Measurements from ENCODE around the gene PRPF40B. TPM values are rescaled to one million over a fixed set of nuclear protein-coding genes. Genes with fewer than 3 reads are reported as not detected.

Gene PRPF40B
- total RNA-seq (2011; cell fraction: chromatin; rRNA removed; ENCODE audit: low replicate concordance): 27.4 and 49.5 TPM in 2 replicates
- 25.0 and 28.2 TPM in 2 replicates for total RNA-seq (2011; cell fraction: nucleolus; rRNA removed)
- 29.6 and 35.8 TPM in 2 replicates for total RNA-seq (2011; cell fraction: nucleoplasm; rRNA removed)
- total RNA-seq (2014; rRNA removed) (5.7 and 7.1 TPM in 2 replicates), total RNA-seq (2014; rRNA removed; fragmentation: Illumina TruSeq; extraction: Trizol) (5.0 and 5.8 TPM in 2 replicates), total RNA-seq (2015; rRNA removed; fragmentation: Illumina TruSeq; extraction: Trizol) (4.8 TPM in 2 replicates), total RNA-seq (2021) (8.5 and 10.6 TPM in 2 replicates), polyA plus RNA-seq (2011; rRNA removed) (4.5 and 5.2 TPM in 2 replicates), polyA plus RNA-seq (2014; fragmentation: Illumina TruSeq; extraction: Trizol) (4.6 and 5.1 TPM in 2 replicates), polyA plus RNA-seq (2014; fragmentation: Nextera tagmentation; extraction: Ambion mirVana) (under 1 TPM; 0.55 to 0.85 TPM), polyA plus RNA-seq (2014; rRNA removed) (7.8 and 10.0 TPM in 2 replicates), polyA minus RNA-seq (2011; rRNA and poly(A)+ RNA removed) (4.4 and 4.5 TPM in 2 replicates), Bru-seq, nascent RNA (percentile 52 among the genes with signal in this experiment), BruChase-seq, experiment 1, labeled RNA remaining after a 2-hour chase (percentile 45 among the genes with signal in this experiment), BruChase-seq, experiment 2, labeled RNA remaining after a 6-hour chase (percentile 49 among the genes with signal in this experiment)
- polyA plus RNA-seq (2011; cell fraction: cytosol; rRNA removed): 2.2 and 3.2 TPM in 2 replicates
- polyA plus RNA-seq (2011; cell fraction: nucleus; rRNA removed): 40.9 and 42.4 TPM in 2 replicates
- polyA plus RNA-seq (2012): 6.1 and 6.4 TPM in 2 replicates
- 1.5 and 3.0 TPM in 2 replicates for polyA minus RNA-seq (2011; cell fraction: cytosol; rRNA and poly(A)+ RNA removed)
- polyA minus RNA-seq (2011; cell fraction: nucleus; rRNA and poly(A)+ RNA removed): 9.7 and 12.3 TPM in 2 replicates
- long read RNA-seq, experiment 1, partial matches to known transcripts: 3 of 84 reads
- long read RNA-seq, experiment 1, other reads (novel, unspliced or antisense): 80 of 84 reads
- long read RNA-seq, experiment 2, partial matches to known transcripts: 1 of 4 reads
- long read RNA-seq, experiment 2, other reads (novel, unspliced or antisense): 3 of 4 reads
- long read RNA-seq, experiment 3, partial matches to known transcripts: 0 of 3 reads
- long read RNA-seq, experiment 3, other reads (novel, unspliced or antisense): 3 of 3 reads

GRCh38 chr12:49623142-49623904, at the start of gene PRPF40B:
TSS of gene PRPF40B (plus strand) at chr12:49623561. CDS start at chr12:49623591, 30 bp downstream.
- 1% methylated on average over 14 of the region's 76 CpGs for WGBS (ENCODE audit: insufficient coverage, low coverage, missing lambda C conversion rate)
- ChIA-PET POLR2A (interaction anchor here (0.6 to 1.2 kb wide), 3 partner anchors 19 to 126 kb away, joined by 3 read pairs; partner anchors contain the start of gene TMBIM6), CTCF (ENCODE audit: low intra/inter-chr PET ratio) (no interaction called here)
- Histone ChIP-seq H3K9ac (ENCODE audit: insufficient read depth in 1 of 2, low read depth in 2 of 2, low read length in 2 of 2) (peak within 1 kb of the TSS; percentile 67 to 92), H3K27ac (ENCODE audit: extremely low read depth, low read depth, low read length) (peak within 1 kb of the TSS; percentile 66), H3K27me3 (ENCODE audit: control insufficient read depth in 2 of 2, insufficient read depth in 2 of 2, low read length in 2 of 2) (no peaks in the 10 kb centered on the region), H3K9me3 (replicated peaks; ENCODE audit: control insufficient read depth, insufficient read depth, low read depth, low read length) (no peaks in the 10 kb centered on the region), H3K4me3 (peak within 1 kb of the TSS; percentile 46), H4K20me1 (replicated peaks; ENCODE audit: control insufficient read depth, insufficient read depth, low read length) (no peaks in the 10 kb centered on the region), H3K9me1 (ENCODE audit: control insufficient read depth, insufficient read depth, low read length) (no peaks in the 10 kb centered on the region), H3K79me2 (ENCODE audit: control insufficient read depth, insufficient read depth, low read length) (no peaks in the 10 kb centered on the region), H3K36me3 (ENCODE audit: control insufficient read depth, insufficient read depth, low read length) (no peaks in the 10 kb centered on the region), H2AFZ (ENCODE audit: low read depth, low read length) (peak within 1 kb of the TSS; percentile 83), H3K4me1 (replicated peaks in 1 of 2; ENCODE audit: control insufficient read depth in 2 of 2, insufficient read depth in 2 of 2, low read length in 2 of 2) (peaks cover 15 to 22% of the 10 kb centered on the region in 2 experiments), H3K4me2 (ENCODE audit: insufficient read depth, low read length) (peak within 1 kb of the TSS; percentile 76)
- in situ Hi-C loops (cut with MboI): no loop called here
- intact Hi-C loops (cut with micrococcal nuclease): loop anchor here (1.0 kb wide), 2 partner anchors 70 to 265 kb away; no protein-coding TSS in a partner anchor
- FAIRE-seq: peak; percentile 11
- no TSS peak for BruUV-seq (replicated peaks)
- peak; percentile 91 to 99 (median 99) for DNase-seq (ENCODE audit: extremely low read depth in 1 of 4, low spot score in 3 of 4)
- ATAC-seq: peak; percentile 93
- no peak for TF ChIP-seq HEY1 (CRISPR knock-in tag; IDR thresholded peaks at IDR 0.05; ENCODE audit: borderline replicate concordance)
- no peak for TF ChIP-seq KHSRP (IDR thresholded peaks at IDR 0.05)
- TF ChIP-seq, protein P1, sequence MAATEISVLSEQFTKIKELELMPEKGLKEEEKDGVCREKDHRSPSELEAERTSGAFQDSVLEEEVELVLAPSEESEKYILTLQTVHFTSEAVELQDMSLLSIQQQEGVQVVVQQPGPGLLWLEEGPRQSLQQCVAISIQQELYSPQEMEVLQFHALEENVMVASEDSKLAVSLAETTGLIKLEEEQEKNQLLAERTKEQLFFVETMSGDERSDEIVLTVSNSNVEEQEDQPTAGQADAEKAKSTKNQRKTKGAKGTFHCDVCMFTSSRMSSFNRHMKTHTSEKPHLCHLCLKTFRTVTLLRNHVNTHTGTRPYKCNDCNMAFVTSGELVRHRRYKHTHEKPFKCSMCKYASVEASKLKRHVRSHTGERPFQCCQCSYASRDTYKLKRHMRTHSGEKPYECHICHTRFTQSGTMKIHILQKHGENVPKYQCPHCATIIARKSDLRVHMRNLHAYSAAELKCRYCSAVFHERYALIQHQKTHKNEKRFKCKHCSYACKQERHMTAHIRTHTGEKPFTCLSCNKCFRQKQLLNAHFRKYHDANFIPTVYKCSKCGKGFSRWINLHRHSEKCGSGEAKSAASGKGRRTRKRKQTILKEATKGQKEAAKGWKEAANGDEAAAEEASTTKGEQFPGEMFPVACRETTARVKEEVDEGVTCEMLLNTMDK (IDR thresholded peaks at IDR 0.05; ENCODE audit: borderline replicate concordance, insufficient read depth, low read depth, low read length, poor library complexity, severe bottlenecking): peak; percentile 85
- TF ChIP-seq SIN3B (IDR thresholded peaks at IDR 0.05; ENCODE audit: low read depth): peak; percentile 40; the same call in 1 of the 2 replicates
- peak; percentile 86 for TF ChIP-seq GATAD2B (IDR thresholded peaks at IDR 0.05; ENCODE audit: borderline replicate concordance)
- no peak for TF ChIP-seq DPF2 (IDR thresholded peaks at IDR 0.05)
- no peak for TF ChIP-seq MCM5 (IDR thresholded peaks at IDR 0.05; ENCODE audit: low read depth)
- no peak for TF ChIP-seq MAFG (tag; conservative IDR thresholded peaks at IDR 0.05)
- no peak for TF ChIP-seq MXI1 (IDR thresholded peaks at IDR 0.05; ENCODE audit: low read depth, low read length)
- no peak for TF ChIP-seq U2AF2 (optimal IDR thresholded peaks at IDR 0.05; ENCODE audit: low read depth, low read length)
- TF ChIP-seq, protein P2, sequence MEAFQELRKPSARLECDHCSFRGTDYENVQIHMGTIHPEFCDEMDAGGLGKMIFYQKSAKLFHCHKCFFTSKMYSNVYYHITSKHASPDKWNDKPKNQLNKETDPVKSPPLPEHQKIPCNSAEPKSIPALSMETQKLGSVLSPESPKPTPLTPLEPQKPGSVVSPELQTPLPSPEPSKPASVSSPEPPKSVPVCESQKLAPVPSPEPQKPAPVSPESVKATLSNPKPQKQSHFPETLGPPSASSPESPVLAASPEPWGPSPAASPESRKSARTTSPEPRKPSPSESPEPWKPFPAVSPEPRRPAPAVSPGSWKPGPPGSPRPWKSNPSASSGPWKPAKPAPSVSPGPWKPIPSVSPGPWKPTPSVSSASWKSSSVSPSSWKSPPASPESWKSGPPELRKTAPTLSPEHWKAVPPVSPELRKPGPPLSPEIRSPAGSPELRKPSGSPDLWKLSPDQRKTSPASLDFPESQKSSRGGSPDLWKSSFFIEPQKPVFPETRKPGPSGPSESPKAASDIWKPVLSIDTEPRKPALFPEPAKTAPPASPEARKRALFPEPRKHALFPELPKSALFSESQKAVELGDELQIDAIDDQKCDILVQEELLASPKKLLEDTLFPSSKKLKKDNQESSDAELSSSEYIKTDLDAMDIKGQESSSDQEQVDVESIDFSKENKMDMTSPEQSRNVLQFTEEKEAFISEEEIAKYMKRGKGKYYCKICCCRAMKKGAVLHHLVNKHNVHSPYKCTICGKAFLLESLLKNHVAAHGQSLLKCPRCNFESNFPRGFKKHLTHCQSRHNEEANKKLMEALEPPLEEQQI (IDR thresholded peaks at IDR 0.05): no peak
- TF ChIP-seq KDM4B (IDR thresholded peaks at IDR 0.05; ENCODE audit: borderline replicate concordance in 2 of 2, low read depth in 1 of 2): 0 out of 4 replicates have a peak, but pooled peaks of 1 of the 2 experiments have one; percentile 13

Data from K562 (cell line).